Suprapubic skin (tissue), 3 donors: ENCODE results near the gene CSF1R.

Experiments used
- EP300 ChIP-seq: sonication (generic); formaldehyde crosslinking; IDR thresholded peaks from one replicate; pipeline ENCODE4 v1.6.1; 2017; ENCODE audit warnings: antibody characterized with exemption
- TF ChIP-seq, protein P1 (sequence below), 2 donors: fragments of 200-600 bp in 1 of 2; fragments of 450-650 bp in 1 of 2; sonication (generic) in 1 of 2; IDR thresholded peaks; one replicate each; pipeline ENCODE4 v1.5.1; 2016 to 2019; ENCODE audit warnings: antibody characterized with exemption in 2 of 2, mild to moderate bottlenecking in 1 of 2, moderate library complexity in 1 of 2

DNA sequence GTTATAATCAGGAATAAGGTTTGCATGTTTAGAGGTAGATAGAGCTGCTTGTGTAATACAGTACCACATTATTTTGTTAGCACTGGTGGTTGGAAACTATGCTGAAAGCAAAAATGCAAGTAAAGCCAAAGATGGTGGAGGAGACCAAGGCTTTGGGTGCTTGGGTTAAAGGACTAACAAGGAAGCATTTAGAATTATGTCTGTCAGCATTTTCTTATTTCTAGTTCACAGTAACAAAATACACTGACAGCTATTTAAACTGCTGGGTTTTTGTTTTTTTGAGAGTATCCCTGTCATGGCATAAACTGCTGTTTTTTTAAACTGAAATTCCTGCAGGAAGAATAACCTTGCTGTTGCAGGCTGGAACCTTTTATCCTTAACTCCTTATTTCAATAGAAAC, 79.3 kb downstream of the CSF1R start:
- TF ChIP-seq, protein P1, sequence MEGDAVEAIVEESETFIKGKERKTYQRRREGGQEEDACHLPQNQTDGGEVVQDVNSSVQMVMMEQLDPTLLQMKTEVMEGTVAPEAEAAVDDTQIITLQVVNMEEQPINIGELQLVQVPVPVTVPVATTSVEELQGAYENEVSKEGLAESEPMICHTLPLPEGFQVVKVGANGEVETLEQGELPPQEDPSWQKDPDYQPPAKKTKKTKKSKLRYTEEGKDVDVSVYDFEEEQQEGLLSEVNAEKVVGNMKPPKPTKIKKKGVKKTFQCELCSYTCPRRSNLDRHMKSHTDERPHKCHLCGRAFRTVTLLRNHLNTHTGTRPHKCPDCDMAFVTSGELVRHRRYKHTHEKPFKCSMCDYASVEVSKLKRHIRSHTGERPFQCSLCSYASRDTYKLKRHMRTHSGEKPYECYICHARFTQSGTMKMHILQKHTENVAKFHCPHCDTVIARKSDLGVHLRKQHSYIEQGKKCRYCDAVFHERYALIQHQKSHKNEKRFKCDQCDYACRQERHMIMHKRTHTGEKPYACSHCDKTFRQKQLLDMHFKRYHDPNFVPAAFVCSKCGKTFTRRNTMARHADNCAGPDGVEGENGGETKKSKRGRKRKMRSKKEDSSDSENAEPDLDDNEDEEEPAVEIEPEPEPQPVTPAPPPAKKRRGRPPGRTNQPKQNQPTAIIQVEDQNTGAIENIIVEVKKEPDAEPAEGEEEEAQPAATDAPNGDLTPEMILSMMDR (IDR thresholded peaks at IDR 0.05) = no peak
- TF ChIP-seq EP300 = no peak
